A549 (cell line): ENCODE measurements around the gene PDE4D.

Experiments used
- CTCF ChIP-seq: fragments of >200 bp; sonication (Bioruptor Twin); formaldehyde crosslinking; IDR thresholded peaks from 3 replicates; pipeline ENCODE4 v1.5.1; 2016
- JUNB ChIP-seq: fragments of >200 bp; sonication (Bioruptor Twin); formaldehyde crosslinking; IDR thresholded peaks from 2 replicates; pipeline ENCODE4 v1.6.1; 2016
- MAX ChIP-seq: IDR thresholded peaks from 2 replicates; pipeline ENCODE4 v1.6.1; 2012

GRCh38 chr5:59654691-59655090, 238.8 kb downstream of the PDE4D start:
- no peak for TF ChIP-seq CTCF
- TF ChIP-seq JUNB: no peak
- no peak for TF ChIP-seq MAX
